HG03097 (cell line): ENCODE data around the gene C16orf87.

Source experiments
- ATAC-seq: cut with Tn5 transposase; IDR thresholded peaks from one replicate; pipeline ENCODE4 v1.9.1; 2021; ENCODE audit not compliant: unreplicated experiment, low FRiP score

Gene C16orf87

DNA sequence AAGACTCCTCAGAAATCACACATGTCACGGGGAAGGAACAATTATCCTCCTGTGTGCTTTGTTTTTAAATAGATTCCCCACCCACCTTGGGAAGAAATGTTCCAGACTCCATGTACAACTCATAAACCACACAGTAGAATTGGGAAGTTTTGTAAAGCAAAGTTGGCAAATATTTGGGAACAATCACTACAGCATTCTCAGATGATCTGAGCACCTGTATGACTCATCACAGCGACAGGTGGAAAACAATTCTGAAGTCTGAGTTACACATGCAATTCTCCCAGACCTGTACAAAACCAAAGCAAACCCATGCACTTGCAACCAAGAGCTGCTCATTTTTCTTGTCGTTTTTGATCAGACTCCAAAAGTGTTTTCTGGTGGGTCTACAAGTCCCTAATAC lies 68.4 kb downstream of the C16orf87 start:
- no peak for ATAC-seq

DNA sequence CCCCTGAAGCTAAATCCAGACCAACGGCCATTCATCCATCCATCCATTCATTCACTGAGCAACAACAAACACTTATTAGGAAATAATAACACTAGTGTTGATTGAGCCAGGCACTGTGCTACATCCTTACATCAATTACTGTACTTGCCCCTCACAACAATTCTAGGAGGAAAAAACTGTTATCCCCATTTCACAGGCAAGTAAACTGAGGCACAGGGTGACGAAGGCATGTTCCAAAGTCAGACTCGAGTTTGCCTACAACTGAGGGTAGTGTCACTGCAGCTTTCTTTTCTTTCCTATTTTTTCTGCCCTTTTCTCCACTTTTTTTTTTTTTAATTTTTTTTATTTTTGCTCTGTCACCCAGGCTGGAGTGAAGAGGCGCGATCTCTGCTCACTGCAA lies 71.7 kb downstream of the C16orf87 start:
- ATAC-seq, result no peak

- ATAC-seq, result no peak
Observed at GRCh38 chr16:46757339-46758050, 73.5 kb downstream of the C16orf87 start.

DNA sequence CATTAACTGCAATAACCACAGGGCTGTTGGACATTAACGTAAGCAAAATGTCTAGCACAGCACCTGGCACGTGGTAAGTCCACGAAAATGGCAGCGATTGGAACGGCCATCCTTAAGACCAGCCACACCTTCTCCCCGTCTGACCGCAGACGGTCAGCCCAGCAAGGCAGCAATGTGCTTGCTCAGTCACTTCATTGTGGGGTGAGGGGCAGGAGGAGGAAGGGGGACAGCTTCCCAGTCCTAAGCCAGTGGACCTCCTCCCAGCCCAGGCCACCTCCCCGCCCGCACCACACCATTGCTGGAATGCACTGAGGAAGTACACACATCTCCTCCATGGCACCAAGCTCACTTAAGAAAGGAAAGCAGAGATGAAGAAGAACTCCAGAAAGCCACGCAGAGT lies 74.2 kb downstream of the C16orf87 start:
- no peak for ATAC-seq

- ATAC-seq, result no peak
Observed at GRCh38 chr16:46753015-46753414, 78.0 kb downstream of the C16orf87 start.

- no peak for ATAC-seq
Observed at GRCh38 chr16:46751381-46751780, 79.6 kb downstream of the C16orf87 start.

GRCh38 chr16:46748775-46749705 lies 81.9 kb downstream of the C16orf87 start:
- no peak for ATAC-seq

DNA sequence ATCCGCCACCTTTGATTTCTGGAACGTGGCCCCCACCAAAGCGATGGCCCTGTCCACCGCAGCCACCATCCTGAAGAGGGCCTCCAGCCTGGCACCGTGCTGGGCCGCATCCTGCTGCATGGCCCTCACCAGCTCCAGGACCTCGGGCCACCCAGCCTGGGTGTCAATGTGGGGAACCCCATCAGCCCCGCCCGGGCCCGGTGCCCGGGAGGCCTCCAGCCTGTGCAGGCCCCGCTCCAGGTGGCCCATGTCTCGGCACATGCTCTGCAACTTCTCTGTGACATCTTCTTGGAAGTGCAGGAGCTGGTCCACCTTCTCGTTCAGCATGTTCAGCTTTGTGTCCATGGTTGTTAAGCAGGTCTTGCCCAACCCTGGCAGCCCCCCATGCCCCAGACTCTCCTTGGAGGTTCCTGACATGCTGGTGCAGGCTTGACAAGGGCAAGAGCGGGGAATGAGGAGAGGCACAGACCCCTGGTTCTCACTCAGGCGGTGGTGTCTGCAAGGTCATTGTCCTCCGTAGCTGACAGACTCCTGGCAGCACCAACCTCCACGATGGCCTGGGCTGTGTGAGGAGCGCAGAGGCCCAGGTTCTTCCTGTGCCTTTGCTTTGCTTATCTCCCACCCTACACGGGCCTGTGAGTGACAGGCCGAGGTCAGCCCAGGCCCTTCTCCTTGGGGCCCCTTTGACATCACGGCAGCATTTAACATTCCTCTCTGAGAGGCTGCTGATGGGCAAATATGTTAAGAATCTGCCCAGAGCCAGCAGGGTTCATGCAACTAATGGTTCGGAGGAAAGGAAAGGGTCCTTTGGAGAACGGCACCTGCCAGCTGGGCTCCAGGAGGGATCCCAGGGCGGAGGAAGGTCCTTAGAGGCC lies 83.0 kb downstream of the C16orf87 start, which contains the start of gene MYLK3:
MYLK3 (minus strand) TSS at position 568 of the 875 bp plus-strand sequence; CDS start at position 417, 151 bp downstream.
- ATAC-seq, result no peak

- ATAC-seq, result no peak
Observed at GRCh38 chr16:46746821-46747776, 83.9 kb downstream of the C16orf87 start.
